H1 (cell line): ENCODE results near the gene TMEM243. TPM values are rescaled to one million over a fixed set of nuclear protein-coding genes. Genes with fewer than 3 reads are reported as not detected.

Experiments
- CTCF ChIA-PET: fragments of 300-600 bp; sonication (Branson Sonifier 250); formaldehyde crosslinking; loops from one replicate; lab custom pipeline; 2021; ENCODE audit not compliant: partially characterized antibody; lab: Charles Lee
- POLR2A ChIA-PET: fragments of 300-600 bp; sonication (Branson Sonifier 250); formaldehyde crosslinking; loops from one replicate; lab custom pipeline; 2021; ENCODE audit warnings: inconsistent platforms; ENCODE audit not compliant: partially characterized antibody; lab: Charles Lee
- DNase-seq, 2 experiments: peaks; one replicate each; pipeline versions ENCODE4 v3.0.0 to v3.0.0-alpha.2; 2010 to 2022; ENCODE audit warnings: low spot score in 2 of 2, low read depth in 1 of 2, mixed read lengths in 1 of 2
- FAIRE-seq: peaks from 2 replicates; lab custom pipeline; 2011; peaks lifted over from hg19 to GRCh38; lab: Jason Lieb, UNC
- H2AFZ ChIP-seq: 2 replicates; pipeline ENCODE4 v1.8.1; 2012; ENCODE audit warnings: low read length, inconsistent platforms
- H2AK5ac ChIP-seq: 2 replicates; pipeline ENCODE4 v1.6.1; 2013; ENCODE audit warnings: low read depth, low read length
- H2BK120ac ChIP-seq: replicated peaks from 2 replicates; pipeline ENCODE3; 2013; ENCODE audit warnings: low read depth, low read length, inconsistent platforms
- H2BK12ac ChIP-seq: 2 replicates; pipeline ENCODE4 v1.6.1; 2013; ENCODE audit warnings: low read depth, low read length
- H2BK15ac ChIP-seq: 2 replicates; pipeline ENCODE4 v1.6.1; 2013; ENCODE audit warnings: low read length
- H2BK20ac ChIP-seq: 2 replicates; pipeline ENCODE4 v1.6.1; 2013; ENCODE audit warnings: low read length
- H2BK5ac ChIP-seq: 2 replicates; pipeline ENCODE4 v1.6.1; 2013; ENCODE audit warnings: low read depth, low read length
- H3K14ac ChIP-seq: 2 replicates; pipeline ENCODE4 v1.6.1; 2013; ENCODE audit warnings: inconsistent platforms; ENCODE audit not compliant: insufficient read length
- H3K18ac ChIP-seq: 2 replicates; pipeline ENCODE4 v1.6.1; 2013; ENCODE audit warnings: low read length; ENCODE audit errors: extremely low read depth
- H3K23ac ChIP-seq: 2 replicates; pipeline ENCODE4 v1.6.1; 2013; ENCODE audit warnings: inconsistent platforms; ENCODE audit not compliant: insufficient read length
- H3K23me2 ChIP-seq: 2 replicates; pipeline ENCODE4 v1.6.1; 2013; ENCODE audit warnings: low read depth, low read length
- H3K27ac ChIP-seq: 2 replicates; pipeline ENCODE4 v1.6.1; 2011; ENCODE audit warnings: low read depth, low read length, inconsistent platforms
- H3K27me3 ChIP-seq, 4 experiments: replicated peaks in 1 of 4; 1 replicate in 1 of 4; 2 replicates in 3 of 4; pipeline versions ENCODE4 v1.6.1 to v1.8.1; 2011 to 2013; ENCODE audit warnings: low read length in 3 of 4, mild to moderate bottlenecking in 3 of 4, inconsistent platforms in 2 of 4, mixed read lengths in 2 of 4, moderate library complexity in 1 of 4; ENCODE audit not compliant: control insufficient read depth in 3 of 4, insufficient read depth in 3 of 4; ENCODE audit errors: extremely low read depth in 1 of 4
- H3K36me3 ChIP-seq, 4 experiments: 2 replicates each; pipeline versions ENCODE4 v1.6.1 to v1.8.1; 2011 to 2013; ENCODE audit warnings: mild to moderate bottlenecking in 4 of 4, low read length in 3 of 4, moderate library complexity in 2 of 4, control low read depth in 1 of 4, inconsistent platforms in 1 of 4; ENCODE audit not compliant: insufficient read depth in 4 of 4, control insufficient read depth in 2 of 4
- H3K4ac ChIP-seq: replicated peaks from 2 replicates; pipeline ENCODE3; 2013; ENCODE audit warnings: low read length, low read depth, mixed read lengths, inconsistent platforms; ENCODE audit not compliant: insufficient read length
- H3K4me1 ChIP-seq, 4 experiments: replicated peaks in 1 of 4; 1 replicate in 1 of 4; 2 replicates in 3 of 4; pipeline versions ENCODE4 v1.6.1 to v1.8.1; 2011 to 2013; ENCODE audit warnings: low read length in 3 of 4, inconsistent platforms in 2 of 4, mixed read lengths in 1 of 4; ENCODE audit not compliant: insufficient read depth in 4 of 4, control insufficient read depth in 3 of 4
- H3K4me2 ChIP-seq, 2 experiments: 2 replicates each; pipeline versions ENCODE4 v1.6.1 to v1.8.1; 2011 to 2013; ENCODE audit warnings: low read depth in 2 of 2, low read length in 2 of 2, control low read depth in 1 of 2, inconsistent platforms in 1 of 2, mild to moderate bottlenecking in 1 of 2; ENCODE audit not compliant: insufficient read depth in 1 of 2
- H3K4me3 ChIP-seq, 4 experiments: fragments of 200-600, 300-600 bp in 1 of 4; sonication (generic), shearing (Covaris generic), sonication (Bioruptor Twin) in 1 of 4; 2 replicates each; pipeline versions ENCODE4 v1.5.1 to v1.8.1; 2011 to 2016; ENCODE audit warnings: low read length in 4 of 4, low read depth in 3 of 4, control low read depth in 2 of 4, inconsistent platforms in 2 of 4, mild to moderate bottlenecking in 2 of 4, mixed read lengths in 1 of 4, moderate library complexity in 1 of 4; ENCODE audit not compliant: insufficient read depth in 2 of 4; ENCODE audit errors: extremely low read depth in 1 of 4
- H3K56ac ChIP-seq: replicated peaks from 2 replicates; pipeline ENCODE3; 2013; ENCODE audit warnings: low read depth, mild to moderate bottlenecking, mixed read lengths, low read length, inconsistent platforms; ENCODE audit not compliant: insufficient read length
- H3K79me1 ChIP-seq: 2 replicates; pipeline ENCODE4 v1.6.1; 2013; ENCODE audit warnings: low read depth, low read length, control low read depth
- H3K79me2 ChIP-seq, 2 experiments: 2 replicates each; pipeline versions ENCODE4 v1.6.1 to v1.8.1; 2012 to 2013; ENCODE audit warnings: low read length in 2 of 2, mild to moderate bottlenecking in 2 of 2, inconsistent platforms in 1 of 2; ENCODE audit not compliant: insufficient read depth in 2 of 2, control insufficient read depth in 1 of 2
- H3K9ac ChIP-seq, 4 experiments: replicated peaks in 1 of 4; 1 replicate in 1 of 4; 2 replicates in 3 of 4; pipeline versions ENCODE4 v1.6.1 to v1.8.1; 2011 to 2013; ENCODE audit warnings: low read depth in 3 of 4, low read length in 3 of 4, control low read depth in 2 of 4, mild to moderate bottlenecking in 2 of 4, moderate library complexity in 2 of 4, inconsistent platforms in 1 of 4; ENCODE audit errors: extremely low read depth in 1 of 4
- H3K9me3 ChIP-seq, 2 experiments: 2 replicates each; pipeline versions ENCODE4 v1.6.1 to v1.8.1; 2012 to 2013; ENCODE audit warnings: mild to moderate bottlenecking in 2 of 2, moderate library complexity in 2 of 2, control low read depth in 1 of 2, inconsistent platforms in 1 of 2, low read depth in 1 of 2, low read length in 1 of 2, mixed read lengths in 1 of 2; ENCODE audit not compliant: insufficient read depth in 2 of 2
- H4K20me1 ChIP-seq, 2 experiments: replicated peaks in 1 of 2; 2 replicates each; pipeline versions ENCODE3 to v1.8.1; 2011 to 2013; ENCODE audit warnings: inconsistent platforms in 2 of 2, low read length in 2 of 2, mild to moderate bottlenecking in 1 of 2; ENCODE audit not compliant: insufficient read depth in 2 of 2, control insufficient read depth in 1 of 2
- H4K5ac ChIP-seq: 2 replicates; pipeline ENCODE4 v1.6.1; 2013; ENCODE audit warnings: low read length, low read depth, mixed read lengths, inconsistent platforms; ENCODE audit not compliant: insufficient read length
- H4K8ac ChIP-seq: 2 replicates; pipeline ENCODE4 v1.8.0; 2013; ENCODE audit warnings: mild to moderate bottlenecking, moderate library complexity, low read length, inconsistent platforms; ENCODE audit not compliant: insufficient read depth; ENCODE audit errors: extremely low read depth
- H4K91ac ChIP-seq: replicated peaks from 2 replicates; pipeline ENCODE3; 2013; ENCODE audit warnings: low read length, mixed read lengths, inconsistent platforms; ENCODE audit not compliant: insufficient read length
- CEBPB ChIP-seq: IDR thresholded peaks from 2 replicates; pipeline ENCODE4 v1.6.1; 2012; ENCODE audit warnings: low read depth, low read length
- FOSL1 ChIP-seq: IDR thresholded peaks from 2 replicates; pipeline ENCODE4 v1.6.1; 2011; ENCODE audit warnings: mild to moderate bottlenecking, low read depth, low read length, moderate library complexity; ENCODE audit not compliant: insufficient read depth
- GTF2F1 ChIP-seq: IDR thresholded peaks from 2 replicates; pipeline ENCODE4 v1.6.1; 2012; ENCODE audit warnings: low read depth, low read length, improper control_type of control experiment, borderline replicate concordance
- SAP30 ChIP-seq: fragments of 300-600 bp; sonication (generic); IDR thresholded peaks from 2 replicates; pipeline ENCODE4 v1.7.1; 2012; ENCODE audit warnings: low read length, moderate library complexity, mild to moderate bottlenecking, inconsistent platforms; ENCODE audit not compliant: insufficient read depth, insufficient replicate concordance
- SRF ChIP-seq: IDR thresholded peaks from 2 replicates; pipeline ENCODE4 v1.6.1; 2011; ENCODE audit warnings: mild to moderate bottlenecking, low read depth, low read length, moderate library complexity
- WGBS, 2 experiments: shearing (Covaris generic) in 1 of 2; methylation state at CpG; one replicate each; pipeline versions ENCODE4 v1.1.6 to v1.1.7; 2013 to 2015; ENCODE audit warnings: low lambda C conversion rate in 2 of 2, mixed read lengths in 2 of 2, inconsistent platforms in 1 of 2, low coverage in 1 of 2, missing lambda C conversion rate in 1 of 2; ENCODE audit not compliant: insufficient replicate concordance in 2 of 2, insufficient coverage in 1 of 2, insufficient read length in 1 of 2; ENCODE audit errors: extremely low coverage in 1 of 2, missing lambda C conversion rate in 1 of 2; 5-methylcytosine and 5-hydroxymethylcytosine counted together
- polyA plus RNA-seq, 7 experiments: library from polyadenylated mRNA; depleted of rRNA in 3 of 7; stranded (reverse) in 5 of 7; unstranded in 2 of 7; fragments of >200 nt in 5 of 7; fragments of 200-250 nt in 2 of 7; gene quantifications; 1 replicate in 5 of 7; 2 replicates in 1 of 7; 4 replicates in 1 of 7; pipeline versions ENCODE4 v1.2.1 to v1.2.3, GENCODE V29; 2011 to 2013; ENCODE audit warnings: missing spikeins in 2 of 7, mixed read lengths in 2 of 7
- total RNA-seq: library from RNA; stranded (reverse); fragmentation: NEBNext Ultra II Directional; extraction: Animal tissue kit (Norgen Biotek cat#: 25700); gene quantifications from 2 replicates; pipeline ENCODE4 v1.2.1, GENCODE V29; 2021

The TMEM243 gene
- total and polyA plus RNA-seq, 2 of the 8 experiments (the other 6 are each of a cell fraction or from before 2014, with no cell fraction given), result 23.7 to 27.6 TPM

DNA sequence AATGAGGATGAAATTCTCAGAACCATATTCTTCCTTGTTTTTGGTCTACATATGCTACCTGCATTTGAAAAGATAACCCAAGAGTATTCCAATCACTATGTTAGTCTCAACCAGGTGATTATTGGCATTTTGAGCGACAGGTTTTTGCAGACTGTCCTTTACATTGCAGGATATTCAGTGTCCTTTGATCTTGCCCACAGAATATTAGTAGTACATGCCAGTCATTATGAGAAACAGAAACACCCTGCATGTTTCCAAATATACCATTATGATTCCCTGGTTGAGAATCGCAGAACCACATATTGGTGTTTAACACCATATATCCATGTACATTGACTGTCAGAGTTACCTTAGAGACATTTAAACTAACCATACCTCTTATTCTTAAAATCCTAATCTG, 30.6 kb downstream of the TMEM243 start:
- no peaks in the 10 kb centered on the region for H3K4me1 ChIP-seq
- no peak overlapping the region for H2BK5ac ChIP-seq
- H3K27ac ChIP-seq, result no peak overlapping the region
- H2BK15ac ChIP-seq, result no peak overlapping the region
- H3K9ac ChIP-seq, result no peak overlapping the region
- H2BK20ac ChIP-seq, result no peak overlapping the region
- H2AK5ac ChIP-seq, result no peak overlapping the region
- no peak overlapping the region for H2BK120ac ChIP-seq
- CTCF ChIA-PET, result no interaction called here
- no peak overlapping the region for H3K14ac ChIP-seq
- H3K9me3 ChIP-seq, result no peaks in the 10 kb centered on the region
- H4K5ac ChIP-seq, result no peak overlapping the region
- H4K8ac ChIP-seq, result no peak overlapping the region
- no peak overlapping the region for H4K91ac ChIP-seq
- H2AFZ ChIP-seq, result no peak overlapping the region
- H3K18ac ChIP-seq, result no peak overlapping the region
- H3K27me3 ChIP-seq, result no peaks in the 10 kb centered on the region
- H3K36me3 ChIP-seq, result peaks cover 29 to 98% (median 81%) of the 10 kb centered on the region in 4 experiments
- no peak overlapping the region for H3K4me2 ChIP-seq
- H3K4me3 ChIP-seq, result no peak overlapping the region
- H3K79me1 ChIP-seq, result no peaks in the 10 kb centered on the region; the same call in 1 of the 2 replicates
- POLR2A ChIA-PET, result interaction anchor here (1.1 kb wide), 1 partner anchor 9 kb away, joined by 4 read pairs; no protein-coding TSS in a partner anchor
- no peak overlapping the region for H3K4ac ChIP-seq
- no peaks in the 10 kb centered on the region for H3K79me2 ChIP-seq
- H2BK12ac ChIP-seq, result no peak overlapping the region
- no peak overlapping the region for H3K23ac ChIP-seq
- H3K23me2 ChIP-seq, result no peaks in the 10 kb centered on the region
- no peak overlapping the region for H3K56ac ChIP-seq
- DNase-seq (no peak), FAIRE-seq (no peak)
- peaks cover 2 to 7% of the 10 kb centered on the region in 2 experiments for H4K20me1 ChIP-seq
- 89% methylated on average over 2 of the region's 2 CpGs; no CpG with 5 or more reads in 1 of the 2 experiments for WGBS, 2 experiments
- TF ChIP-seq GTF2F1 (no peak), FOSL1 (no peak), SAP30 (no peak), SRF (no peak), CEBPB (no peak)
